Measurements from ENCODE around the gene BHLHE41. TPM values are rescaled to one million over a fixed set of nuclear protein-coding genes. Genes with fewer than 3 reads are reported as not detected.

The BHLHE41 gene
- total and polyA plus RNA-seq, 8 donors: 0.29 to 4.7 (median 1.8) TPM; not detected in 1

- intact Hi-C loops (cut with DNase I; ENCODE audit: low total_unique reads): no loop called here
- Histone ChIP-seq H3K36me3 (no peaks in the 10 kb centered on the region), H3K4me1 (peaks cover 2 to 16% (median 9%) of the 10 kb centered on the region in 4 donors), H3K27ac (no peak overlapping the region), H3K27me3 (peaks cover 0 to 14% (median 0%) of the 10 kb centered on the region in 3 donors), H3K9me3 (no peaks in the 10 kb centered on the region), H3K4me3 (no peak overlapping the region)
- no peak for TF ChIP-seq POLR2A (IDR thresholded peaks at IDR 0.05)
- TF ChIP-seq CTCF (IDR thresholded peaks at IDR 0.05): no peak
- TF ChIP-seq POLR2AphosphoS5 (IDR thresholded peaks at IDR 0.05): no peak
- no peak for TF ChIP-seq EP300 (IDR thresholded peaks at IDR 0.05)
- no peak for DNase-seq
- 76 to 81% (median 79%) methylated on average over 1 of the region's 1 CpG for WGBS, 5 donors
Measured at GRCh38 chr12:26131936-26132335, 7.1 kb upstream of the BHLHE41 start.

GRCh38 chr12:26130728-26131127, 5.9 kb upstream of the BHLHE41 start:
- Histone ChIP-seq H3K36me3 (no peaks in the 10 kb centered on the region), H3K4me3 (no peak overlapping the region), H3K9me3 (no peaks in the 10 kb centered on the region), H3K4me1 (peaks cover 4 to 28% (median 17%) of the 10 kb centered on the region in 4 donors), H3K27ac (no peak overlapping the region), H3K27me3 (peaks cover 0 to 23% (median under 1%) of the 10 kb centered on the region in 3 donors)
- 56 to 73% (median 70%) methylated on average over 3 of the region's 3 CpGs for WGBS, 5 donors
- no peak for TF ChIP-seq POLR2AphosphoS5 (IDR thresholded peaks at IDR 0.05)
- TF ChIP-seq CTCF (IDR thresholded peaks at IDR 0.05): no peak
- no peak for TF ChIP-seq POLR2A (IDR thresholded peaks at IDR 0.05)
- TF ChIP-seq EP300 (IDR thresholded peaks at IDR 0.05): no peak
- no peak for DNase-seq
- intact Hi-C loops (cut with DNase I; ENCODE audit: low total_unique reads): no loop called here

- peaks cover 0 to 49% (median 13%) of the 10 kb centered on the region in 3 donors for H3K27me3 ChIP-seq
- peaks cover 20 to 41% (median 32%) of the 10 kb centered on the region in 4 donors for H3K4me1 ChIP-seq
- no peak overlapping the region for H3K27ac ChIP-seq
- no peaks in the 10 kb centered on the region for H3K9me3 ChIP-seq
- H3K4me3 ChIP-seq: no peak overlapping the region
- TF ChIP-seq EP300 (IDR thresholded peaks at IDR 0.05) (no peak), POLR2AphosphoS5 (IDR thresholded peaks at IDR 0.05) (no peak), CTCF (IDR thresholded peaks at IDR 0.05) (no peak), POLR2A (IDR thresholded peaks at IDR 0.05) (no peak)
- no peak for DNase-seq
- intact Hi-C loops (cut with DNase I; ENCODE audit: low total_unique reads): no loop called here
- H3K36me3 ChIP-seq: no peaks in the 10 kb centered on the region
Measured at GRCh38 chr12:26128168-26128567, 3.3 kb upstream of the BHLHE41 start.

- Histone ChIP-seq H3K36me3 (no peaks in the 10 kb centered on the region), H3K27me3 (peaks cover 0 to 56% (median 19%) of the 10 kb centered on the region in 3 donors), H3K4me1 (peaks cover 22 to 47% (median 38%) of the 10 kb centered on the region in 4 donors), H3K27ac (peak overlapping the region in 2 of 5 donors; percentile 93 to 97), H3K9me3 (no peaks in the 10 kb centered on the region), H3K4me3 (no peak overlapping the region)
- WGBS, 5 donors: 79 to 94% (median 90%) methylated on average over 2 of the region's 2 CpGs
- no peak for DNase-seq
- intact Hi-C loops (cut with DNase I; ENCODE audit: low total_unique reads): no loop called here
- TF ChIP-seq CTCF (IDR thresholded peaks at IDR 0.05) (no peak), EP300 (IDR thresholded peaks at IDR 0.05) (no peak), POLR2A (IDR thresholded peaks at IDR 0.05) (no peak), POLR2AphosphoS5 (IDR thresholded peaks at IDR 0.05) (no peak)
Measured at GRCh38 chr12:26127404-26127803, 2.6 kb upstream of the BHLHE41 start.

Data from stomach (tissue), 9 donors.